Colonic mucosa (tissue), 4 donors: ENCODE data around the gene KLHDC8B. TPM values are rescaled to one million over a fixed set of nuclear protein-coding genes. Genes with fewer than 3 reads are reported as not detected.
"Not testable (repeated sequence)": the region's sequence is repeated elsewhere in the genome, so short reads cannot be mapped to it uniquely, and the experiment has no call there.

Source experiments
- DNase-seq: peaks from one replicate; pipeline ENCODE4 v3.0.0-alpha.2; 2020
- H3K27ac ChIP-seq: fragments of 200-600 bp; one replicate; pipeline ENCODE4 v1.8.0; 2021
- H3K27me3 ChIP-seq: fragments of 200-600 bp; one replicate; pipeline ENCODE4 v1.8.0; 2021
- H3K36me3 ChIP-seq: fragments of 200-600 bp; one replicate; pipeline ENCODE4 v1.8.0; 2021
- H3K4me1 ChIP-seq: fragments of 200-600 bp; one replicate; pipeline ENCODE4 v1.8.0; 2021; ENCODE audit warnings: mild to moderate bottlenecking
- H3K4me3 ChIP-seq: fragments of 200-600 bp; one replicate; pipeline ENCODE4 v1.8.0; 2021
- H3K9ac ChIP-seq, 2 donors: one replicate each; pipeline ENCODE4 v1.7.0; 2013; ENCODE audit warnings: control low read depth in 2 of 2, low read depth in 2 of 2, low read length in 2 of 2
- H3K9me3 ChIP-seq: fragments of 200-600 bp; one replicate; pipeline ENCODE4 v1.8.0; 2021
- intact Hi-C: fragments of 100-400 bp; cut with DNase I; formaldehyde crosslinking; loops from one replicate; pipeline ENCODE4 v1.14.1; 2022
- total RNA-seq, 2 donors: library from RNA; stranded (reverse); fragmentation: NEBNext Ultra II Directional in 1 of 2; extraction: Animal tissue kit (Norgen Biotek cat#: 25700) in 1 of 2; gene quantifications; one replicate each; pipeline ENCODE4 v1.2.1, GENCODE V29; 2021
- TF ChIP-seq, protein P1 (sequence below): fragments of 200-600 bp; IDR thresholded peaks from one replicate; pipeline ENCODE4 v1.8.0; 2022; ENCODE audit warnings: antibody characterized with exemption, mild to moderate bottlenecking
- donor health status: healthy.
- donor health status: DM: no; HTN: no; CAD: no.
- donor health status: DM: no; HTN: no; CAD: no.

KLHDC8B gene
- total RNA-seq, 2 donors from 2014 or later, result 5.1 to 9.4 TPM

DNA sequence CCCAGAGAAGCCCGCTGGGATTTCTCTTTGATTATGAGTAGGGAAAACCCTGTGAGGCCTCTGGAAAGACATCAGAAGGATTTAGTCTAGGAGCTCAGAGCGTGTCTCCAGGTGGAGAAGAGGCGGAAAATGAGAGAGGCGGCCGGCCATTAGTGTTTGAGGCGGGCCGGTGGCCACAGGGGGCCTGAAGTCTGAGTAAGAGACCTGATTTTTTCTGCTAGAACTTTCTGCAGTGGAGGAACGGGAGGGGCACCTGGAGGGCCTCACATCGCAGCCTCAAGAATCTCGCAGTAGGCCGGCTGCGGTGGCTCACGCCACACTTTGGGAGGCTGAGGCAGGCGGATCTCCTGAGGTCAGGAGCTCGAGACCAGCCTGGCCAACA is 28.5 kb downstream of the KLHDC8B start:
- DNase-seq, result no peak
- H3K4me1 ChIP-seq, result no peaks in the 10 kb centered on the region
- H3K9me3 ChIP-seq, result no peaks in the 10 kb centered on the region
- no peak overlapping the region for H3K9ac ChIP-seq
- H3K27ac ChIP-seq, result no peak overlapping the region
- TF ChIP-seq, protein P1, sequence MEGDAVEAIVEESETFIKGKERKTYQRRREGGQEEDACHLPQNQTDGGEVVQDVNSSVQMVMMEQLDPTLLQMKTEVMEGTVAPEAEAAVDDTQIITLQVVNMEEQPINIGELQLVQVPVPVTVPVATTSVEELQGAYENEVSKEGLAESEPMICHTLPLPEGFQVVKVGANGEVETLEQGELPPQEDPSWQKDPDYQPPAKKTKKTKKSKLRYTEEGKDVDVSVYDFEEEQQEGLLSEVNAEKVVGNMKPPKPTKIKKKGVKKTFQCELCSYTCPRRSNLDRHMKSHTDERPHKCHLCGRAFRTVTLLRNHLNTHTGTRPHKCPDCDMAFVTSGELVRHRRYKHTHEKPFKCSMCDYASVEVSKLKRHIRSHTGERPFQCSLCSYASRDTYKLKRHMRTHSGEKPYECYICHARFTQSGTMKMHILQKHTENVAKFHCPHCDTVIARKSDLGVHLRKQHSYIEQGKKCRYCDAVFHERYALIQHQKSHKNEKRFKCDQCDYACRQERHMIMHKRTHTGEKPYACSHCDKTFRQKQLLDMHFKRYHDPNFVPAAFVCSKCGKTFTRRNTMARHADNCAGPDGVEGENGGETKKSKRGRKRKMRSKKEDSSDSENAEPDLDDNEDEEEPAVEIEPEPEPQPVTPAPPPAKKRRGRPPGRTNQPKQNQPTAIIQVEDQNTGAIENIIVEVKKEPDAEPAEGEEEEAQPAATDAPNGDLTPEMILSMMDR, result no peak
- no peaks in the 10 kb centered on the region for H3K27me3 ChIP-seq
- no peaks in the 10 kb centered on the region for H3K36me3 ChIP-seq
- intact Hi-C loops, result no loop called here
- H3K4me3 ChIP-seq, result peak overlapping the region; percentile 11

DNA sequence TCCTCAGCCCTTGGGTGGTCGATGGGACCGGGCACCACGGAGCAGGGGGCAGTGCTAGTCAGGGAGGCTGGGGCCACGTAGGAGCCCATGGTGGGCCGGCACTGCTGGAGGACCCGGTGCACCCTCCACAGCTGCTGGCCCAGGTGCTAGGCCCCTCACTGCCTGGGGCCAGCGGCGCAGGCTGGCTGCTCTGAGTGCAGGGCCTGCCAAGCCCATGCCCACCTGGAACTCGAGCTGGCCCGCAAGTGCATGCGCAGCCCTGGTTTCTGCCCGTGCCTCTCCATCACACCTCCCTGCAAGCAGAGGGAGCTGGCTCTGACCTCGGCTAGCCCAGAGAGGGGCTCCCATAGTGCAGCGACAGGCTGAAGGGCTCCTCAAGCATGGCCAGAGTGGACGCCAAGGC is 42.1 kb downstream of the KLHDC8B start:
- Histone ChIP-seq H3K4me1 (no peaks in the 10 kb centered on the region), H3K4me3 (no peak overlapping the region), H3K9me3 (no peaks in the 10 kb centered on the region), H3K27ac (no peak overlapping the region), H3K9ac (no peak overlapping the region), H3K27me3 (no peaks in the 10 kb centered on the region), H3K36me3 (no peaks in the 10 kb centered on the region)
- DNase-seq, result no peak
- TF ChIP-seq, protein P1, result no peak
- intact Hi-C loops, result no loop called here

GRCh38 chr3:49213998-49214397 is 42.6 kb downstream of the KLHDC8B start:
- intact Hi-C loops, result no loop called here
- Histone ChIP-seq H3K4me3 (no peak overlapping the region), H3K27ac (no peak overlapping the region), H3K27me3 (no peaks in the 10 kb centered on the region), H3K4me1 (no peaks in the 10 kb centered on the region), H3K9me3 (no peaks in the 10 kb centered on the region), H3K36me3 (no peaks in the 10 kb centered on the region), H3K9ac (no peak overlapping the region)
- DNase-seq, result no peak
- TF ChIP-seq, protein P1, result no peak

- H3K27ac ChIP-seq, intact Hi-C loops, DNase-seq, H3K27me3 ChIP-seq, H3K9me3 ChIP-seq, H3K4me3 ChIP-seq, H3K4me1 ChIP-seq, H3K9ac ChIP-seq, H3K36me3 ChIP-seq: not testable (repeated sequence)
Observed at GRCh38 chr3:49216687-49217086, 45.3 kb downstream of the KLHDC8B start.

DNA sequence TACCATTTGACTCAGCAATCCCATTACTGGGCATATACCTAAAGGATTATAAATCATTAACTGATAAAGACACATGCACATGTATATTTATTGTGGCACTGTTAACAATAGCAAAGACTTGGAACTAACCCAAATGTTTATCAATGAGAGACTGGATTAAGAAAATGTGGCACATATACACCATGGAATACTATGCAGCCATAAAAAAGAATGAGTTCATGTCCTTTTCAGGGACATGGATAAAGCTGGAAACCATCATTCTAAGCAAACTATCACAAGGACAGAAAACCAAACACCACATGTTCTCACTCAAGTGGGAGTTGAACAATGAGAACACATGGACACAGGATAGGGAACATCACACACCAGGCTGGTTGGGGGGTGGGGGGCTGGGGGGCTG is 45.7 kb downstream of the KLHDC8B start:
- intact Hi-C loops, DNase-seq, H3K4me3 ChIP-seq, H3K27me3 ChIP-seq, H3K36me3 ChIP-seq, H3K9me3 ChIP-seq, H3K9ac ChIP-seq, H3K4me1 ChIP-seq, H3K27ac ChIP-seq: not testable (repeated sequence)

DNA sequence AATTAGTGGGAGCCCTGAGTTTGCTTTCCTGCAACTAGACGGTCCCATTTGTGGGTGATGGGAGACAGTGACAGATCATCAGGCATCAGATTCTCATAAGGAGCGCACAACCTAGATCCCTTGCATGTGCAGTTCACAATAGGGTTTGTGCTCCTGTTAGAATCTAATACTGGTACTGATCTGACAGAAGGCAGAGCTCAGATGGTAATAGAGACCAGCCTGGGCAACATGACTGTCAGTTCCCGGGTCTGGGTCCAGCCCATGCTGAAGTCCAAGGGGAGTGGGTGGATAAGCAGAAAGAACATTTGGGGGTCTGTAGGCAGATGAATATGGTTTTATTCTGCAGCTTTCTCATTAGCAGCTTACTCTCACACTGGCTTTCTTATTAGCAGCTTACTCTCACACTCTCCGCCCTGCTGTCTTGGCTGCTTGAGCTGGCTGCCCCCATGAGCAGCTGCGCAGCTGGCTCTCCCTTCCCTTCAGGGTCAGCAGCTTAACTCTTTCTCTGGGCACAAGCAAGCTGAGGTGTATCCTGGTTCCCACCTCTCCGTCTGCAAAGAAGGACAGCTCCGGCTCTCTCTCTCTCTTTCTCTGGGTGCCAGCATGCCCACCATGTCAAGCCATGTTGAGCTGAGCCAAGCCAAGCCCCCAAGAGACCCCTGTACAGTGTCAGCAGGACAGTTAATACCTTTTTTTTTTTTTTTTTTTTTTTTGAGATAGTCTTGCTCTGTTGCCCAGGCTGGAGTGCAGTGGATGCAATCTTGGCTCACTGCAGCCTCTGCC is 46.5 kb downstream of the KLHDC8B start:
- peak overlapping the region; percentile 34 for H3K27ac ChIP-seq
- no peaks in the 10 kb centered on the region for H3K27me3 ChIP-seq
- no peaks in the 10 kb centered on the region for H3K9me3 ChIP-seq
- H3K4me3 ChIP-seq, result no peak overlapping the region
- H3K36me3 ChIP-seq, result no peaks in the 10 kb centered on the region
- no peak overlapping the region for H3K9ac ChIP-seq
- no peaks in the 10 kb centered on the region for H3K4me1 ChIP-seq
- no peak for DNase-seq
- intact Hi-C loops, result no loop called here
- TF ChIP-seq, protein P1, result no peak

- H3K27ac ChIP-seq, result peak overlapping the region; percentile 34
- H3K4me3 ChIP-seq, H3K27me3 ChIP-seq, H3K9ac ChIP-seq, intact Hi-C loops, H3K4me1 ChIP-seq, H3K36me3 ChIP-seq, H3K9me3 ChIP-seq: not testable (repeated sequence)
- DNase-seq, result peak; percentile 81
Observed at GRCh38 chr3:49218471-49218989, 47.1 kb downstream of the KLHDC8B start.
